Spinal cord (tissue), 10 donors: ENCODE results near the gene MAGI1. TPM values are rescaled to one million over a fixed set of nuclear protein-coding genes. Genes with fewer than 3 reads are reported as not detected.
A peak's percentile ranks its signal among the peaks of the same experiment; 100 is the strongest.

Experiments used
- DNase-seq, 6 donors: peaks; one replicate each; pipeline versions ENCODE4 v3.0.0 to v3.0.0-alpha.2; 2013 to 2015; ENCODE audit warnings: low spot score in 6 of 6, low read depth in 4 of 6
- H3K27ac ChIP-seq: one replicate; pipeline ENCODE4 v1.5.1; 2013; ENCODE audit warnings: low read depth, low read length, control low read depth
- H3K27me3 ChIP-seq: one replicate; pipeline ENCODE4 v1.6.1; 2013; ENCODE audit warnings: low read length; ENCODE audit not compliant: control insufficient read depth, insufficient read depth
- H3K36me3 ChIP-seq: one replicate; pipeline ENCODE4 v1.6.1; 2013; ENCODE audit warnings: low read length; ENCODE audit not compliant: control insufficient read depth, insufficient read depth
- H3K4me1 ChIP-seq: one replicate; pipeline ENCODE4 v1.6.1; 2013; ENCODE audit warnings: low read length; ENCODE audit not compliant: control insufficient read depth, insufficient read depth
- H3K4me3 ChIP-seq: one replicate; pipeline ENCODE4 v1.5.1; 2013; ENCODE audit warnings: low read depth, low read length, control low read depth
- H3K9me3 ChIP-seq: one replicate; pipeline ENCODE4 v1.6.1; 2013; ENCODE audit warnings: low read length; ENCODE audit not compliant: control insufficient read depth, insufficient read depth
- WGBS: methylation state at CpG from one replicate; pipeline ENCODE4 v1.1.5; 2013; ENCODE audit warnings: missing lambda C conversion rate; ENCODE audit not compliant: insufficient coverage; 5-methylcytosine and 5-hydroxymethylcytosine counted together
- polyA plus RNA-seq, 2 donors: library from polyadenylated mRNA; unstranded; fragments of 120-200 nt; gene quantifications; one replicate each; pipeline ENCODE4 v1.2.1, GENCODE V29; 2013; ENCODE audit not compliant: insufficient read length in 2 of 2
- total RNA-seq, 2 donors: library from RNA; depleted of rRNA in 1 of 2; stranded (reverse); fragments of 120-200 nt in 1 of 2; fragments of >200 nt in 1 of 2; gene quantifications; one replicate each; pipeline versions ENCODE4 v1.2.3 to v1.2.4, GENCODE V29; 2013 to 2014
- donor health status: healthy.

MAGI1 gene
- total and polyA plus RNA-seq, 4 donors, result 41.5 to 86.3 (median 62.7) TPM

GRCh38 chr3:65664931-65665330, 373.8 kb downstream of the MAGI1 start:
- Histone ChIP-seq H3K4me3 (no peak overlapping the region), H3K27ac (no peak overlapping the region), H3K36me3 (no peaks in the 10 kb centered on the region), H3K9me3 (no peaks in the 10 kb centered on the region), H3K4me1 (no peaks in the 10 kb centered on the region), H3K27me3 (no peaks in the 10 kb centered on the region)
- no peak for DNase-seq
- no CpG with 5 or more reads among the region's 2 CpGs for WGBS

DNA sequence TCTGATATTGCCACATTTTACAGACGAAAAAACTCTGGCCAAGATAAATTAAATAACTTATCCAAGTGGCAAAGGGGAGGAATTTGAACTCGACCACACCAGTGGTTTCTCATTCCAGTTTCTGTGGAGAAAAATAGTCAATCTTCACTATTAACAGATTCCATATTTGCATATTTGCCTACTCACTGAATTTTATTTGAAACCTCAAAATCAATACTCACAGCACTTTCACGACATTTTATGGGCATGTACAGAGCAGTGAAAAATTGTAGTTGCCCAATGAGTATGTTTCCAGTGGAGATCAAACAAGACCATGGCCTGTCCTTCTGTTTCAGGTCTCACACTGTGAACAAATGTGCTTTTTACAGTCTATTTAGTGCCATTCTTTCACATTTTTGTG, 374.3 kb downstream of the MAGI1 start:
- H3K9me3 ChIP-seq, result no peaks in the 10 kb centered on the region
- H3K4me1 ChIP-seq, result no peaks in the 10 kb centered on the region
- no peak for DNase-seq
- no peak overlapping the region for H3K27ac ChIP-seq
- WGBS, result no CpG with 5 or more reads among the region's 3 CpGs
- H3K4me3 ChIP-seq, result no peak overlapping the region
- H3K27me3 ChIP-seq, result no peaks in the 10 kb centered on the region
- H3K36me3 ChIP-seq, result no peaks in the 10 kb centered on the region

GRCh38 chr3:65662095-65662494, 376.6 kb downstream of the MAGI1 start:
- DNase-seq, result peak in 1 of 6 donors; percentile 17
- Histone ChIP-seq H3K4me3 (no peak overlapping the region), H3K27me3 (no peaks in the 10 kb centered on the region), H3K4me1 (no peaks in the 10 kb centered on the region), H3K9me3 (no peaks in the 10 kb centered on the region), H3K36me3 (no peaks in the 10 kb centered on the region), H3K27ac (no peak overlapping the region)
- WGBS, result 96% methylated on average over 3 of the region's 3 CpGs

DNA sequence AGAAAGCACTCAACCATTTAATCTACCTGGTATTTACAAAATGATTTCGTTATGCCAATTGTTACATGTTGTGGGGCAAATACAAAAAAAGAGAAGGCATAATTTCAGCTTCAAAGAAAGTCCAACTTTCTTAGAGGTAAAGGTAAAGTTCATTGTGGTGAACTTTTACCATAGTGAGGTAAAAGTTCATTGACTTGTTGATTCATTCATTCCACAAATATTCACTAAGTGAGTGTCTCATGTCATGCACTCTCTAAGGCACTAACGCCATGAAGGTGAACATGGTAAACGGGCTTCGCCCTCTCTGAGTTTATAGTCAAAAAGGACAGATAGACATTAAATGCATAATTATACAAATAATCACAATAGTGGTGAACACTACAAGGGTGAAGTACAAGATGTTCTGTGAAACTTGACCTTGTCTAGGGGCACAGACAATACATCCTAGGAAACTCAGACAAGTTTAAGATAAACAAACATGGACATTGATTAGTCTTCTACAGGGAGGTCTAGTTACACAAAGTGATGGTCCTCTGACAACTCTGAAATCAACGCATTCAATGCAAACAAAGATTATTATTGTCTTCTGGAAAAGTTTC, 378.6 kb downstream of the MAGI1 start:
- 100% methylated on average over 1 of the region's 5 CpGs for WGBS
- Histone ChIP-seq H3K27ac (no peak overlapping the region), H3K4me1 (no peaks in the 10 kb centered on the region), H3K9me3 (no peaks in the 10 kb centered on the region), H3K36me3 (no peaks in the 10 kb centered on the region), H3K4me3 (no peak overlapping the region), H3K27me3 (no peaks in the 10 kb centered on the region)
- DNase-seq, result no peak

DNA sequence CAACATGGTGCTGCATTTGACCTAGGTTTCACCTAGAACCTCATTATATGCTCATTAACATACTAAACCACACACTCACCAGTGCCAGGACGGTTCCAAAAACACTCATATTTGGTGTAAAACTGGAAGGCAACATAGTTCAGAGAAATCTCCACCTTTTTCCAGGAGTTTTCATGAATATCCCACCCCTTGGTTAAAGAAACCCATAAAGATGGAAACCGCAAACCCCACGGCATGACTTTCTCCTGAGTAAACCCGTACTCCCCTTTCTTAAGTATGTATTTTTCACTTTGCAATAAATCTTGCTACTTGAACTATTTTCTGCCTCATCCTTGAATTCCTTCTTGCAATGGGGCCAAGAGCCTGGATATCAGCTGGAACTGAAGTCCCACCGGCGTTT, 379.3 kb downstream of the MAGI1 start:
- H3K4me1 ChIP-seq, result no peaks in the 10 kb centered on the region
- H3K27ac ChIP-seq, result no peak overlapping the region
- WGBS, result 98% methylated on average over 6 of the region's 6 CpGs
- no peak overlapping the region for H3K4me3 ChIP-seq
- H3K27me3 ChIP-seq, result no peaks in the 10 kb centered on the region
- no peaks in the 10 kb centered on the region for H3K36me3 ChIP-seq
- no peaks in the 10 kb centered on the region for H3K9me3 ChIP-seq
- no peak for DNase-seq

GRCh38 chr3:65658401-65658800, 380.3 kb downstream of the MAGI1 start:
- Histone ChIP-seq H3K4me3 (no peak overlapping the region), H3K36me3 (no peaks in the 10 kb centered on the region), H3K9me3 (no peaks in the 10 kb centered on the region), H3K27me3 (no peaks in the 10 kb centered on the region), H3K27ac (no peak overlapping the region), H3K4me1 (no peaks in the 10 kb centered on the region)
- WGBS, result no CpG with 5 or more reads among the region's 2 CpGs
- DNase-seq, result no peak

GRCh38 chr3:65655061-65655460, 383.7 kb downstream of the MAGI1 start:
- no peak overlapping the region for H3K4me3 ChIP-seq
- DNase-seq, result peak in 1 of 6 donors; percentile 83
- H3K9me3 ChIP-seq, result no peaks in the 10 kb centered on the region
- no peaks in the 10 kb centered on the region for H3K36me3 ChIP-seq
- no CpG with 5 or more reads among the region's 4 CpGs for WGBS
- H3K27me3 ChIP-seq, result no peaks in the 10 kb centered on the region
- H3K4me1 ChIP-seq, result no peaks in the 10 kb centered on the region
- no peak overlapping the region for H3K27ac ChIP-seq

DNA sequence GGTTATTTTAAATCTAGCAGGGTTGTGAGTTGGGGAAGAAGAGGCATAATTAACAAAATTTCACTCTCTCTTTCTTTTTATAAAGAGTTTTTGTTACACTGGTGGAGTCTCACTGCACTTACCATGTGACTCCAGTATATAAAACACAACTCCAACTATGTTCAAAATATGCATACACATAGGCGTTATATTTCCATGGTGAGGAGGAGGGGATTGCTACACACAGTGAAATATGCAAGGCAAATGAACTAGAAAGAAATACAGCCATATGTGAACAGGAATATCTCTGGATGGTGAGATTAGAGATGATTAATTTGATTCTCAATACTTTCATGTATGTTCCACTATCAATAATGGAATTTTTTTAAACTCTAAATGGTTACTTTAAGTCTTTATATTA, 385.0 kb downstream of the MAGI1 start:
- WGBS, result no CpG with 5 or more reads among the region's 1 CpG

GRCh38 chr3:65650247-65650646, 388.5 kb downstream of the MAGI1 start:
- Histone ChIP-seq H3K9me3 (peaks cover 5% of the 10 kb centered on the region), H3K27me3 (no peaks in the 10 kb centered on the region), H3K4me1 (no peaks in the 10 kb centered on the region), H3K27ac (no peak overlapping the region), H3K36me3 (no peaks in the 10 kb centered on the region), H3K4me3 (no peak overlapping the region)
- DNase-seq, result no peak
- WGBS, result no CpG with 5 or more reads among the region's 2 CpGs

More for the DNA sequence above, 385.0 kb downstream of the MAGI1 start:
- no peak for DNase-seq
- Histone ChIP-seq H3K27ac (no peak overlapping the region), H3K9me3 (no peaks in the 10 kb centered on the region), H3K4me3 (no peak overlapping the region), H3K36me3 (no peaks in the 10 kb centered on the region), H3K4me1 (no peaks in the 10 kb centered on the region), H3K27me3 (no peaks in the 10 kb centered on the region)

- Histone ChIP-seq H3K27ac (no peak overlapping the region), H3K9me3 (peaks cover 5% of the 10 kb centered on the region), H3K27me3 (no peaks in the 10 kb centered on the region), H3K4me1 (no peaks in the 10 kb centered on the region), H3K4me3 (no peak overlapping the region), H3K36me3 (no peaks in the 10 kb centered on the region)
- WGBS, result no CpG with 5 or more reads among the region's 1 CpG
- DNase-seq, result no peak
These were observed 391.3 kb downstream of the MAGI1 start for GRCh38 chr3:65647369-65647768.
